Activated CD8-positive, alpha-beta T cell treated with anti-CD3 and anti-CD28 coated beads, Interleukin-2, amount 10 ng/mL, durations not matched to agents 7 days and 5 days (primary cell): Measurements from ENCODE around the gene HEMK1. TPM values are rescaled to one million over a fixed set of nuclear protein-coding genes. Genes with fewer than 3 reads are reported as not detected.

Source experiments
- ATAC-seq: fragments of 150-1000 bp; cut with Tn5 transposase; one replicate; pipeline ENCODE4 v1.10.0; 2021; ENCODE audit warnings: moderate library complexity
- CTCF ChIA-PET: fragments of 350-600 bp; sonication (Branson Sonifier 250); formaldehyde crosslinking; loops from one replicate; lab custom pipeline; 2021; ENCODE audit warnings: antibody characterized with exemption; lab: Charles Lee
- POLR2A ChIA-PET: fragments of 350-600 bp; sonication (Branson Sonifier 250); formaldehyde crosslinking; loops from one replicate; lab custom pipeline; 2021; ENCODE audit warnings: antibody characterized with exemption; lab: Charles Lee
- DNase-seq: peaks from one replicate; pipeline ENCODE4 v3.0.0-alpha.2; 2020
- H3K27ac Mint-ChIP-seq: one replicate; pipeline ENCODE4 v1.8.0; 2021; ENCODE audit warnings: mild to moderate bottlenecking, mixed read lengths
- H3K27me3 Mint-ChIP-seq: one replicate; pipeline ENCODE4 v1.8.0; 2021; ENCODE audit warnings: low read depth, mixed read lengths
- H3K36me3 Mint-ChIP-seq: one replicate; pipeline ENCODE4 v1.8.0; 2021; ENCODE audit warnings: low read depth, mixed read lengths
- H3K4me1 Mint-ChIP-seq: one replicate; pipeline ENCODE4 v1.8.0; 2021; ENCODE audit warnings: low read depth, mixed read lengths
- H3K4me3 Mint-ChIP-seq: one replicate; pipeline ENCODE4 v1.8.0; 2021; ENCODE audit warnings: mild to moderate bottlenecking, mixed read lengths
- H3K9me3 Mint-ChIP-seq: one replicate; pipeline ENCODE4 v1.8.0; 2022; ENCODE audit warnings: mixed read lengths; ENCODE audit not compliant: insufficient read depth
- total RNA-seq, 2 experiments: library from RNA; stranded (reverse); gene quantifications; one replicate each; pipeline ENCODE4 v1.2.3, GENCODE V29; 2021

HEMK1 gene
- total RNA-seq = 10 to 100 TPM; 83.3 to 86.0 TPM

GRCh38 chr3:50568947-50569749 lies at the start of gene HEMK1:
Gene HEMK1 (plus strand): TSS chr3:50569522. CDS start chr3:50571105, 1,583 bp downstream.
- peak; percentile 98 for DNase-seq
- Mint-ChIP-seq H3K4me1 (peaks cover 79% of the 10 kb centered on the region), H3K27ac (peak within 1 kb of the TSS; percentile 97)

GRCh38 chr3:50520849-50521248 lies 48.5 kb upstream of the HEMK1 start:
- H3K9me3 Mint-ChIP-seq = no peaks in the 10 kb centered on the region
- peaks cover 6% of the 10 kb centered on the region for H3K27me3 Mint-ChIP-seq
- ChIA-PET POLR2A (no interaction called here), CTCF (interaction anchor here (2.2 kb wide), 1 partner anchor 93 kb away, joined by 8 read pairs; no protein-coding TSS in a partner anchor)
- peaks cover 12% of the 10 kb centered on the region for H3K4me1 Mint-ChIP-seq
- no peak overlapping the region for H3K27ac Mint-ChIP-seq
- no peak for DNase-seq
- no peaks in the 10 kb centered on the region for H3K36me3 Mint-ChIP-seq
- H3K4me3 Mint-ChIP-seq = no peak overlapping the region
- ATAC-seq = no peak

More at GRCh38 chr3:50568947-50569749, at the start of gene HEMK1:
- peak within 1 kb of the TSS; percentile 95 for H3K4me3 Mint-ChIP-seq
- ATAC-seq = peak; percentile 46
- H3K27me3 Mint-ChIP-seq = peaks cover 2% of the 10 kb centered on the region
- H3K9me3 Mint-ChIP-seq = no peaks in the 10 kb centered on the region
- ChIA-PET POLR2A (interaction anchor here (0.6 to 15.9 kb wide), 17 partner anchors 9 to 930 kb away, joined by 3 to 1664 read pairs (median 3); partner anchors contain the start of genes CISH, MANF, MAPKAPK3 and RASSF1), CTCF (interaction anchor here (0.7 to 24.5 kb wide), 12 partner anchors 10 to 933 kb away, joined by 3 to 1321 read pairs (median 4); partner anchors contain the start of genes CISH and MAPKAPK3)
- H3K36me3 Mint-ChIP-seq = peaks cover 63% of the 10 kb centered on the region

GRCh38 chr3:50521572-50521971 lies 47.8 kb upstream of the HEMK1 start:
- peaks cover 17% of the 10 kb centered on the region for H3K4me1 Mint-ChIP-seq
- POLR2A ChIA-PET = no interaction called here
- H3K4me3 Mint-ChIP-seq = no peak overlapping the region
- H3K9me3 Mint-ChIP-seq = no peaks in the 10 kb centered on the region
- H3K36me3 Mint-ChIP-seq = no peaks in the 10 kb centered on the region
- DNase-seq (no peak), ATAC-seq (no peak)
- H3K27me3 Mint-ChIP-seq = peaks cover 6% of the 10 kb centered on the region
- no peak overlapping the region for H3K27ac Mint-ChIP-seq
- CTCF ChIA-PET = interaction anchor here (1.1 to 2.2 kb wide), 2 partner anchors 83 to 92 kb away, joined by 3 to 8 read pairs; no protein-coding TSS in a partner anchor

GRCh38 chr3:50523279-50523811 lies 46.0 kb upstream of the HEMK1 start:
- ChIA-PET CTCF (interaction anchor here (0.9 to 1.3 kb wide), 3 partner anchors 10 to 93 kb away, joined by 3 read pairs; partner anchors contain the start of gene MAPKAPK3), POLR2A (no interaction called here)
- H3K4me1 Mint-ChIP-seq = peaks cover 17% of the 10 kb centered on the region
- no peak overlapping the region for H3K27ac Mint-ChIP-seq
- ATAC-seq (no peak), DNase-seq (no peak)
- peaks cover 4% of the 10 kb centered on the region for H3K27me3 Mint-ChIP-seq
- H3K9me3 Mint-ChIP-seq = no peaks in the 10 kb centered on the region
- H3K36me3 Mint-ChIP-seq = no peaks in the 10 kb centered on the region
- H3K4me3 Mint-ChIP-seq = no peak overlapping the region

- ChIA-PET POLR2A (no interaction called here), CTCF (interaction anchor here (2.9 kb wide), 1 partner anchor 18 kb away, joined by 12 read pairs; no protein-coding TSS in a partner anchor)
These were observed 44.6 kb upstream of the HEMK1 start for GRCh38 chr3:50524746-50525145.

GRCh38 chr3:50525191-50525910 lies 44.0 kb upstream of the HEMK1 start:
- ATAC-seq (no peak), DNase-seq (no peak)
- ChIA-PET CTCF (interaction anchor here (2.9 kb wide), 1 partner anchor 17 kb away, joined by 12 read pairs; no protein-coding TSS in a partner anchor), POLR2A (no interaction called here)
- H3K9me3 Mint-ChIP-seq = no peaks in the 10 kb centered on the region
- peaks cover 7% of the 10 kb centered on the region for H3K4me1 Mint-ChIP-seq
- H3K4me3 Mint-ChIP-seq = no peak overlapping the region
- H3K36me3 Mint-ChIP-seq = no peaks in the 10 kb centered on the region
- H3K27ac Mint-ChIP-seq = no peak overlapping the region
- H3K27me3 Mint-ChIP-seq = peaks cover 13% of the 10 kb centered on the region

More at GRCh38 chr3:50524746-50525145, 44.6 kb upstream of the HEMK1 start:
- H3K27me3 Mint-ChIP-seq = peaks cover 12% of the 10 kb centered on the region
- DNase-seq (no peak), ATAC-seq (no peak)
- no peaks in the 10 kb centered on the region for H3K36me3 Mint-ChIP-seq
- H3K9me3 Mint-ChIP-seq = no peaks in the 10 kb centered on the region
- H3K27ac Mint-ChIP-seq = no peak overlapping the region
- H3K4me3 Mint-ChIP-seq = no peak overlapping the region
- peaks cover 8% of the 10 kb centered on the region for H3K4me1 Mint-ChIP-seq

- Mint-ChIP-seq H3K4me3 (no peak overlapping the region), H3K36me3 (no peaks in the 10 kb centered on the region), H3K27ac (no peak overlapping the region), H3K9me3 (no peaks in the 10 kb centered on the region), H3K4me1 (peaks cover 7% of the 10 kb centered on the region), H3K27me3 (peaks cover 18% of the 10 kb centered on the region)
- POLR2A ChIA-PET = no interaction called here
- CTCF ChIA-PET = interaction anchor here (2.9 kb wide), 1 partner anchor 17 kb away, joined by 12 read pairs; no protein-coding TSS in a partner anchor
- ATAC-seq (peak; percentile 91), DNase-seq (peak; percentile 84)
These were observed 43.3 kb upstream of the HEMK1 start for GRCh38 chr3:50525987-50526386.

GRCh38 chr3:50530001-50530970 lies 39.0 kb upstream of the HEMK1 start:
- DNase-seq (no peak), ATAC-seq (no peak)
- H3K27me3 Mint-ChIP-seq = peaks cover 32% of the 10 kb centered on the region
- peaks cover 7% of the 10 kb centered on the region for H3K4me1 Mint-ChIP-seq
- POLR2A ChIA-PET = no interaction called here
- no peak overlapping the region for H3K4me3 Mint-ChIP-seq
- H3K27ac Mint-ChIP-seq = no peak overlapping the region
- CTCF ChIA-PET = no interaction called here
- H3K9me3 Mint-ChIP-seq = no peaks in the 10 kb centered on the region
- H3K36me3 Mint-ChIP-seq = no peaks in the 10 kb centered on the region

GRCh38 chr3:50531201-50531600 lies 38.1 kb upstream of the HEMK1 start:
- CTCF ChIA-PET = no interaction called here

GRCh38 chr3:50532062-50532705 lies 37.1 kb upstream of the HEMK1 start:
- H3K27me3 Mint-ChIP-seq = peaks cover 37% of the 10 kb centered on the region
- DNase-seq (no peak), ATAC-seq (no peak)
- H3K36me3 Mint-ChIP-seq = no peaks in the 10 kb centered on the region
- H3K27ac Mint-ChIP-seq = no peak overlapping the region
- no peaks in the 10 kb centered on the region for H3K4me1 Mint-ChIP-seq
- ChIA-PET POLR2A (no interaction called here), CTCF (no interaction called here)
- H3K9me3 Mint-ChIP-seq = no peaks in the 10 kb centered on the region
- H3K4me3 Mint-ChIP-seq = no peak overlapping the region

More at GRCh38 chr3:50531201-50531600, 38.1 kb upstream of the HEMK1 start:
- Mint-ChIP-seq H3K9me3 (no peaks in the 10 kb centered on the region), H3K4me1 (peaks cover 2% of the 10 kb centered on the region), H3K4me3 (no peak overlapping the region), H3K27me3 (peaks cover 32% of the 10 kb centered on the region), H3K27ac (no peak overlapping the region), H3K36me3 (no peaks in the 10 kb centered on the region)
- DNase-seq (no peak), ATAC-seq (no peak)
- POLR2A ChIA-PET = no interaction called here
